GM06990 (cell line): Measurements from ENCODE around the gene JMJD4.

Experiments
- DNase-seq: peaks from one replicate; pipeline ENCODE4 v3.0.0-alpha.2; 2011; ENCODE audit not compliant: insufficient read length; ENCODE audit errors: extremely low read depth
- H3K27me3 ChIP-seq: replicated peaks from 2 replicates; pipeline ENCODE4 v1.6.0; 2011; ENCODE audit warnings: low read length; ENCODE audit not compliant: control insufficient read depth, insufficient read depth
- H3K36me3 ChIP-seq: 2 replicates; pipeline ENCODE4 v1.5.1; 2011; ENCODE audit warnings: low read length; ENCODE audit not compliant: control insufficient read depth, insufficient read depth
- H3K4me3 ChIP-seq: replicated peaks from 2 replicates; pipeline ENCODE4 v1.5.1; 2011; ENCODE audit warnings: low read depth, mild to moderate bottlenecking, control low read depth, low read length
- TF ChIP-seq, protein P1 (sequence below): IDR thresholded peaks from 2 replicates; pipeline ENCODE4 v1.5.1; 2011; ENCODE audit warnings: low read length, control low read depth, mild to moderate bottlenecking, inconsistent platforms; ENCODE audit not compliant: insufficient read depth, poor library complexity, severe bottlenecking

JMJD4 gene

DNA sequence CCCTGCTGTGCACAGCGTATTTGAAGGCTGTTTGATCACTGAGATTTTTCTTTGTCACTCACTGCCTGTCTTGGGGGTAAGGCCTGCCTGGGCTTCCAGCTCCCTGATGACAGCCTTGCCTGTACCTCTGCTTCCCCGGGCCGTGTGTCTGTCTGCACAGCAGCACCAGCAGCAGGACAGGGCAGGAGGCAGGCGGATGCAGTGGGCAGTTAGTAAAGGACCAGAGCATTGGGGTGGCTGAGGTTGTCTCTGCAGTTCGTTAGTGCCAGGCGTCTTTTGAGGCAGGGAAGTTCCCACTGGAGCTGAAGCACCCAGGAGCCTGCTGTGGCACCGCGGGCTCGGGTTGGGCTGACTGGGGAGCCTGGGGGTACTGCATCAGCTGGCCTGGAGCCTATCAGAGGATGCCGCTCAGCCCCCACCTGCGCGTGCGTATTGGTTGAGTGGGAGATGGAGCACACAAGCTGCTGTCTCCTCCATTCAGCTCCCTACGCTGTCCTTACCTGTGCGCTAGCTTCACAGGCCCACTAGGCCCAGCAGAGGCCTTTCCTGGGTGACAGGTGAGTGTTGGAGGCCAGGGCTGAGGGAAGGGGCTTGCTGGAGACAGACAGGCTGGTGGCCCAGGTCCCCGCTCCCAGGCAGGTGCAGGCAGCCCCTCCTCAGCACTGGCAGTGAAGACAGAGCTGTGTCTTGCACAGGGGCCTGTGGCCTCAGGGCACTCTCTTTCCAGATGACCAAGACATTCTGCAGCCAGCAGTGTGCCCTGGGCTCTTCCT, 28.3 kb upstream of the JMJD4 start:
- Histone ChIP-seq H3K4me3 (no peak overlapping the region), H3K36me3 (peaks cover 46% of the 10 kb centered on the region), H3K27me3 (no peaks in the 10 kb centered on the region)
- TF ChIP-seq, protein P1, sequence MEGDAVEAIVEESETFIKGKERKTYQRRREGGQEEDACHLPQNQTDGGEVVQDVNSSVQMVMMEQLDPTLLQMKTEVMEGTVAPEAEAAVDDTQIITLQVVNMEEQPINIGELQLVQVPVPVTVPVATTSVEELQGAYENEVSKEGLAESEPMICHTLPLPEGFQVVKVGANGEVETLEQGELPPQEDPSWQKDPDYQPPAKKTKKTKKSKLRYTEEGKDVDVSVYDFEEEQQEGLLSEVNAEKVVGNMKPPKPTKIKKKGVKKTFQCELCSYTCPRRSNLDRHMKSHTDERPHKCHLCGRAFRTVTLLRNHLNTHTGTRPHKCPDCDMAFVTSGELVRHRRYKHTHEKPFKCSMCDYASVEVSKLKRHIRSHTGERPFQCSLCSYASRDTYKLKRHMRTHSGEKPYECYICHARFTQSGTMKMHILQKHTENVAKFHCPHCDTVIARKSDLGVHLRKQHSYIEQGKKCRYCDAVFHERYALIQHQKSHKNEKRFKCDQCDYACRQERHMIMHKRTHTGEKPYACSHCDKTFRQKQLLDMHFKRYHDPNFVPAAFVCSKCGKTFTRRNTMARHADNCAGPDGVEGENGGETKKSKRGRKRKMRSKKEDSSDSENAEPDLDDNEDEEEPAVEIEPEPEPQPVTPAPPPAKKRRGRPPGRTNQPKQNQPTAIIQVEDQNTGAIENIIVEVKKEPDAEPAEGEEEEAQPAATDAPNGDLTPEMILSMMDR, result no peak
- no peak for DNase-seq

DNA sequence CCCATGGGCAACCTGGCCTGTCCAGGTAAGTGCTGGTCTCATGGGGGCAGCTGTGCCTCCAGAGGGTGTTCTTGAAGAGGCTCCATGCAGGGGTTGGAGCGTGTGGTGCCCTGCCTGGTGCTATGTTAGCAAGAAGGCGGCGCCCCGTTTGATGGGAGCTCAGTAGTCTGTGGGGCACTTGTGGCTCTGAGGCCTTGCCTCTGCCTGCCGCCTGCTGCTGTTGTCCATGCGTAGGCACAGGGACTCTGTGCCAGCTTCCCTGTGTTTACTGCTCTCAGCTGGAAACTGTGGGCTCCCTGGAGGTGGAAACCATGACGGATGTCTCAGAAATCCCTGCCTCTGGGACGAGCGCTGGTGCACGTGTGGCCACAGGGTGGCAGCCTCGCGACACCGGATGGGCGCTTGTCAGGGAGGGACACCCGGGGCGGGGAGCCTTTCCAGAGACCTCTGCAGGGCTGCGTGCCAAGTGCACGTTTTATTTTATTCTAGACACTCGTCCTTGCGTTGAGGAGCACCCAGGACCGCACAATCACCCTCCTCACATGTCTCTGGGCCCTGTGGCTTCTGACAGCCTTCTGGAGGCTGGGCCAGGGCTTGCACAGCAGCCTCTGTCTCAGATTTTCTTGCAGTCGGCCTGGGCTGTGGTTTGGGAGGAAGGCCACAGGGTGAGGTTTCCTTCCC, 27.3 kb upstream of the JMJD4 start:
- Histone ChIP-seq H3K27me3 (no peaks in the 10 kb centered on the region), H3K36me3 (peaks cover 40% of the 10 kb centered on the region), H3K4me3 (no peak overlapping the region)
- TF ChIP-seq, protein P1, result peak; percentile 96
- peak; percentile 68 for DNase-seq

DNA sequence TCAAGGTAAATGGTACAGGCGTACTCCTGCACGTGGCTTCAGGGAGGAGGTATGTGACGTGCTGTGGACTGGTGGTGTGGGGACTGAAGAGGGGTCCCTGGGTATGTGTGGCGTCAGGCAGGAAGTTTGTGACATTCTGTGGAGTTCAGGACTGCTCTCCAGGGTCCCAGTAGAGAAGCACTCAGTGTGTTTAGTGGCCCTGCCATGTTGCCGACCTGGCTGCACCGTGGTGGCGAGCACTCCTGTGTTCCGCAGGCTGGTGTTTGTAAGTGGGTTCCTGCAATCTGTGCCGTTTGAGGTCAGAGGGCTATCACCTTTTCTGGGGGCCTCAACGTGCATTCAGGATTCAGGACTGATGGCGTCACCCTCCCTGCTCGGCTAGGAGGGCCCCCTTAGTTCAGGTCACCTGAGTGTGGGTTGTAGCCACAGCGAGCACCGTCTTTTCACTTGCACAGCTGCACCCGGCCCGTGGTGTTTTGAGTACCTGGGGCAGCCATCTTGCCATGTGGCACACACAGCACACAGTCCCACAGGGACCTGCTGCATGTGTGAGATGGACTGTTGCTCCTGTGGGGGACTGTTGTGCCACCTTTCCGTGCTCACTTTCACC, 26.6 kb upstream of the JMJD4 start:
- Histone ChIP-seq H3K4me3 (no peak overlapping the region), H3K27me3 (no peaks in the 10 kb centered on the region), H3K36me3 (peaks cover 34% of the 10 kb centered on the region)
- TF ChIP-seq, protein P1, result no peak
- DNase-seq, result no peak

DNA sequence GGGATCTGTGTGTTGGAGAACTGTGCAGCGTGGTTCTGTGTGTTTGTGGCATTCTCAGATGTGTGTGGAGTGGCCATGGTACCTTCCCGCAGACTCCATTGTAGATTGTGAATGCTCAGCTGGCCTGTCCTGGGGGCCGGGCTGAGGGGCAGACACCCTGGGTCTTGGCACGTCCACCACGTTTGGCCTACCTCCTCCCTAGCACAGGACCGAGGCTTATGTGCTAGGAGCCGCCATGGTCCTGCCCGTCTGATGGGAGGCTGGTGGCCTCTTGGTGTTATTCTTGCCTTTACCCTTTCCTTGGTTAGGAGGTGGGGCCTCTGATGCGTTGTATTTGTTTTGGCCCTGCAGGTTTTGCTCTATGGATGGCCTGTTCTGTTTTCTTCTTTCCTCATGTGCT, 25.3 kb upstream of the JMJD4 start:
- H3K4me3 ChIP-seq, result no peak overlapping the region
- H3K27me3 ChIP-seq, result no peaks in the 10 kb centered on the region
- DNase-seq, result no peak
- H3K36me3 ChIP-seq, result peaks cover 31% of the 10 kb centered on the region
- TF ChIP-seq, protein P1, result no peak

DNA sequence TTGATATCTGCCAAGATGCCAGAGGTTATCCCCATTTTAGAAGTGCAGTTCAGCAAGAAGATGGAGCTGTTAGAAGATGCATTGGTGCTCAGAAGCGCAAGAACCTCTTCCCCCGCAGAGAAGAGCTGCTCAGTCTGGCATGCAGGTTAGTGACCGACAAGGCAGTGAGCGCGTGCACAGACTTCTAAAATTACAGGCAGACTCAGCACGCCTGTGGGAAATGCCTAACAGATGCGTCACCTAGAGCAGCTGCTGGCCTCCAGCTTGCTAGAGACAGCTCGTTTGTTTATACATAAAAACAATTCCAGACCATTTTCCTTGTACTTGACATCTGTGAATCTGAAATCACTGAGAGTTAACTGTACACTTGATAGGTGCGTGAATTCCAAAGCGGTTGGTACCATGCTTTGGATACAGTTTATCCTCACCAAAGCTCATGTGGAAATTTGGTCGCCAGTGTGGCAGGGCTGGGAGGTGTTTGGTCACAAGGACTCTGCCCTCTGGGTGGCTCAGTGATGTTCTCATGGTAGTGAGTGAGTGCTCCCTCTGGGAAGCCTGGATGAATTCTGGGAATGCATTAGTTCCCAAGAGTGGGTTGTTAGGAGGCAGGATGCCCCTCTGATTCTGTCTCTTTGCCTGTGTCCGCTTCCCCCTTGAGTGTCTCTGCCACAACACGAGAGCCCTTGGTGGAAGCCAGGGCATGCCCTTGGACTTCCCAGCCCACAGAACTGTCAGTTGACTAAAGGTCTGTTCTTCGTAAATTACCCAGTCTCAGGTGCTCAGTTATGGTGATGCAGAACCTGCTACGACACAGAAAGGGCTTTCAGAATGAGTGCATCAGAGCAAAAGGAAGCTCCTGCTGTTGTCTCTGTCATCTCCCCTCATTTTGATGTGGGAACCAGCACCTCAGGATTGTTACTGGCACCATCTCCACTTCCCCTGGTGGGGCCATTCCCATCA, 24.5 kb upstream of the JMJD4 start:
- Histone ChIP-seq H3K4me3 (no peak overlapping the region), H3K27me3 (no peaks in the 10 kb centered on the region), H3K36me3 (peaks cover 31% of the 10 kb centered on the region)
- DNase-seq, result no peak
- TF ChIP-seq, protein P1, result no peak
